ENCODE data around the gene BRAF. TPM values are rescaled to one million over a fixed set of nuclear protein-coding genes. Genes with fewer than 3 reads are reported as not detected.

The BRAF gene
- total and polyA plus RNA-seq, 8 donors: 5.2 to 21.7 (median 16.3) TPM

- no peak for FAIRE-seq
- Histone ChIP-seq H3K4me3 (no peak overlapping the region), H3K4me1 (peaks cover 9 to 11% (median 10%) of the 10 kb centered on the region in 3 donors), H3K36me3 (no peaks in the 10 kb centered on the region), H3K27ac (no peak overlapping the region), H3K27me3 (no peaks in the 10 kb centered on the region), H3K9me3 (no peaks in the 10 kb centered on the region)
- DNase-seq: no peak
- no peak for TF ChIP-seq CTCF (IDR thresholded peaks at IDR 0.05)
- ATAC-seq: no peak
- intact Hi-C loops (cut with DNase I): no loop called here
- 60 to 77% methylated on average over 1 of the region's 1 CpG for WGBS, 2 donors
Observed at GRCh38 chr7:140911746-140912145, 13.0 kb downstream of the BRAF start.

GRCh38 chr7:140909476-140910161, 15.1 kb downstream of the BRAF start:
- H3K27ac ChIP-seq: no peak overlapping the region
- ATAC-seq (no peak), FAIRE-seq (no peak), DNase-seq (no peak)
- no peaks in the 10 kb centered on the region for H3K9me3 ChIP-seq
- TF ChIP-seq CTCF (IDR thresholded peaks at IDR 0.05): no peak
- WGBS, 2 donors: 87 to 95% methylated on average over 5 of the region's 5 CpGs
- no peak overlapping the region for H3K4me3 ChIP-seq
- peaks cover 9 to 11% (median 10%) of the 10 kb centered on the region in 3 donors for H3K4me1 ChIP-seq
- H3K27me3 ChIP-seq: no peaks in the 10 kb centered on the region
- intact Hi-C loops (cut with DNase I): no loop called here
- H3K36me3 ChIP-seq: no peaks in the 10 kb centered on the region

GRCh38 chr7:140908361-140908760, 16.4 kb downstream of the BRAF start:
- WGBS, 2 donors: 63 to 64% methylated on average over 2 of the region's 2 CpGs
- peaks cover 0 to 11% (median 9%) of the 10 kb centered on the region in 3 donors for H3K4me1 ChIP-seq
- TF ChIP-seq CTCF (IDR thresholded peaks at IDR 0.05): no peak
- H3K4me3 ChIP-seq: no peak overlapping the region
- no peaks in the 10 kb centered on the region for H3K9me3 ChIP-seq
- ATAC-seq (no peak), DNase-seq (no peak), FAIRE-seq (no peak)
- no peak overlapping the region for H3K27ac ChIP-seq
- H3K27me3 ChIP-seq: no peaks in the 10 kb centered on the region
- no peaks in the 10 kb centered on the region for H3K36me3 ChIP-seq
- intact Hi-C loops (cut with DNase I): no loop called here

- Histone ChIP-seq H3K4me3 (no peak overlapping the region), H3K27ac (no peak overlapping the region), H3K27me3 (no peaks in the 10 kb centered on the region), H3K36me3 (no peaks in the 10 kb centered on the region), H3K4me1 (no peaks in the 10 kb centered on the region), H3K9me3 (no peaks in the 10 kb centered on the region)
- intact Hi-C loops (cut with DNase I): no loop called here
- DNase-seq: no peak
- no peak for TF ChIP-seq CTCF (IDR thresholded peaks at IDR 0.05)
- no peak for ATAC-seq
- no peak for FAIRE-seq
- WGBS, 2 donors: 96 to 97% methylated on average over 4 of the region's 4 CpGs
Observed at GRCh38 chr7:140903741-140904480, 20.8 kb downstream of the BRAF start.

All from pancreas (tissue), 10 donors.